ENCODE data around the gene TUBA1C.

TUBA1C gene

DNA sequence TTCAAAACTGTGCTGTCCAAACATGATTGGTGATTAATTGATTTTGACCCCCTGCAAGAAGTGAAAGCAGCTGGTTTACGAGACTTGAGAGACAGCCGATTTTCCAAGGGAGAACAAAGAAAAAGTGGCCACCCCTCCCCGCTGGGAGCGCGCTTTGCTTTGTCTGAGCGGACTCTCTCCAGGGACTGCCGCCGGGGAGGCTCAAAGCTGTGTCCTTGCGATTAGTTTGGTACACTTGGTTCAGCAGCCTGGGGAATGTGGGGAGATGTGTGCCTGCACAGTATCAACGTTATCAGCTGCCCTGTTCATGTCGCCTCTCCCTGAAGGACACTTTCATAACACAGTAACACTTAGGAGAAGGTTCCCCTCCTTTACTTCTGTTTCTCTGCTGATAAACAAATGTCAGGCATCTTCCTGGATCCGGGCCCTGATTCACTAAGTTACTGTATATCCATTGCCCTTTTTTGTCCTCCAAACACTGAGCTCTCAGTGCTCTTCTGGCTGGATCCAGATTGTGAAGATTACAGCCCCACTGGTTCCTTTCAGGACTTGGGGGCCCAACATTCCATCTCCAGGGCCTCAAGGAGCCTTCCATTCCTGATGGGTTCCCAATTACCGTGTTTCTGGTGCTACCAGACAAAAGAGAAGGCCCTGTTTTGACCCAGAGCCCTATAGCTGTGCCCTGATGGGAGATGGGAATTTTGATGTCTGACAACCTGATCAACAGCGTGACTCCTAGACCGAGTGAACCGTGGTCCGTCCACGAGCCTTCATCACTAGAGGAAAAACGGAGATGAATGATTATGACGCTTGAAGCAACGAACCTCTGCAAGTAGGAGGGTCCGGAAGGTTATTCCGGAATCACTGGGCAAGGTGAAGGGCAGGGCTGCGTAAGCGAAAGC lies 31.7 kb upstream of the TUBA1C start:
- no peak for DNase-seq (ENCODE audit: low read depth)
- TF ChIP-seq, protein P1, sequence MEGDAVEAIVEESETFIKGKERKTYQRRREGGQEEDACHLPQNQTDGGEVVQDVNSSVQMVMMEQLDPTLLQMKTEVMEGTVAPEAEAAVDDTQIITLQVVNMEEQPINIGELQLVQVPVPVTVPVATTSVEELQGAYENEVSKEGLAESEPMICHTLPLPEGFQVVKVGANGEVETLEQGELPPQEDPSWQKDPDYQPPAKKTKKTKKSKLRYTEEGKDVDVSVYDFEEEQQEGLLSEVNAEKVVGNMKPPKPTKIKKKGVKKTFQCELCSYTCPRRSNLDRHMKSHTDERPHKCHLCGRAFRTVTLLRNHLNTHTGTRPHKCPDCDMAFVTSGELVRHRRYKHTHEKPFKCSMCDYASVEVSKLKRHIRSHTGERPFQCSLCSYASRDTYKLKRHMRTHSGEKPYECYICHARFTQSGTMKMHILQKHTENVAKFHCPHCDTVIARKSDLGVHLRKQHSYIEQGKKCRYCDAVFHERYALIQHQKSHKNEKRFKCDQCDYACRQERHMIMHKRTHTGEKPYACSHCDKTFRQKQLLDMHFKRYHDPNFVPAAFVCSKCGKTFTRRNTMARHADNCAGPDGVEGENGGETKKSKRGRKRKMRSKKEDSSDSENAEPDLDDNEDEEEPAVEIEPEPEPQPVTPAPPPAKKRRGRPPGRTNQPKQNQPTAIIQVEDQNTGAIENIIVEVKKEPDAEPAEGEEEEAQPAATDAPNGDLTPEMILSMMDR (IDR thresholded peaks at IDR 0.05; ENCODE audit: control insufficient read depth, insufficient read depth, low read depth, low read length, missing control alignments), result peak; percentile 19
- no peak overlapping the region for H3K4me3 ChIP-seq (ENCODE audit: control insufficient read depth, low read depth, low read length)

DNA sequence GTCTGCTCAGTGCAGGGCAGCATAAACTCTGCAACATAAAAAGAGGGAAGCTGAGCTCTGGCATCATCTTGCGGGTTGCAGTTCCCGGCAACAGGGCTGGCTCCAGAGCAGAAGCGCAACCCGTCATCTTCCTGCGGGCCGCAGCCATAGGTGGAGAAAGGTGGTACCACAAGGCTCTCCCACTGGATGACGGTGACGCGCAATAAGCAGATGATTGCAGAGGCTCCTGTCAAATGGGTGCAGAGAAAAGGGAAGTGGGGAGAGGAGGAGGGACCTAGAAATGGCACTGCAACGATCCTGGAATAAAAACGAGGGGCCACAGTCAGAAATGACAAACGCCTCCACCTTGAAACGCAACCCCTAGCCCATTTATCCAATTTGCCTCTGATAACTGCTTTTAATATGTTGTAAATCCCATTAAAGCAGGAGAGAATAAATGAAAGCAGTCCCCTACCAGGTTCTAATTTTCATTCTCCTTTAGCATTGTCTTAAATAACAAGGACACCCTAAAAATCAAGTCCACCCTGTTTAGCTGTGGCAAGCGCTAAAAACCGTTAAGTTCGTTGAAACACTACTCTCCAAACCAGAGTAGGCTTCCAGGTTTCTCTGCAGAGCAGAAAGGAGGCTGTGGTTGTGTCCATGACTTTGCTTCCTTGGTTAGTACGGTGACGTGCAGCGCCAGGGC lies 30.9 kb upstream of the TUBA1C start:
- TF ChIP-seq, protein P1 (IDR thresholded peaks at IDR 0.05; ENCODE audit: control insufficient read depth, insufficient read depth, low read depth, low read length, missing control alignments), result no peak
- no peak overlapping the region for H3K4me3 ChIP-seq (ENCODE audit: control insufficient read depth, low read depth, low read length)
- no peak for DNase-seq (ENCODE audit: low read depth)

DNA sequence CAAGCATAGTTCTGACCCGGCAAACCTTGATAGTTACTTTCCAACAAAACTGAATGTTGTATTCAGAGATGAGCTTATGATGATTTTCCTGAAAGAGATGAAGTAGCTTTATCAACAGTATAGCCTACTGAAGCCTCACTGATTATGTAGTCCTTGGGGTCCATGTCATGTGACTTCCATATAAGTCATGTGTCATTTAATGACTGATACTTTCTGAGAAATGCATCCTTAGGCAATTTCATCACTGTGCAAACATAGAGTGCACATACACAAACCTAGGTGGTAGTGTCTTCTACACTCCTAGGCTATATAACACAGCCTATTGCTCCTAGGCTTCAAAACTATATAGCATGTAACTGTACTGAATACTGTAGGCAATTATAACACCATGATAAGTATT lies 28.5 kb upstream of the TUBA1C start:
- H3K4me3 ChIP-seq (ENCODE audit: control insufficient read depth, low read depth, low read length), result no peak overlapping the region
- DNase-seq (ENCODE audit: low read depth), result no peak
- TF ChIP-seq, protein P1 (IDR thresholded peaks at IDR 0.05; ENCODE audit: control insufficient read depth, insufficient read depth, low read depth, low read length, missing control alignments), result no peak

DNA sequence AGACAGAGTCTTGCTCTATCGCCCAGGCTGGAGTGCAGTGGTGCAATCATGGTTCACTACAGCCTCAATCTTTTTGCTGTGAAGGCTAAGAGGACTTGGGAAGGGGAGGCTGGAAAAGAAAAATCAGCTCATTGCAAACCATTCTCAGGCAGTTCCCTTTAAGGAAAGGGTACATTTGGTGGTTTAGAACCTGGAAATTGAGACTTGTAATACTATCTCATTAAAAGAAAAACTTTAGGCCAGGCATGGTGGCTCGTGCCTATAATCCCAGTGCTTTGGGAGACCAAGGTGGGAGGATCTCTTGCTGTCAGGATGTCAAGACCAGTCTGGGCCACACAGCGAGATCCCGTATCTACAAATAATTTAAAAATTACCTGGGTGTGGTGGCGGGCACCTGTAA lies 21.3 kb upstream of the TUBA1C start:
- TF ChIP-seq, protein P1 (IDR thresholded peaks at IDR 0.05; ENCODE audit: control insufficient read depth, insufficient read depth, low read depth, low read length, missing control alignments), result no peak
- no peak overlapping the region for H3K4me3 ChIP-seq (ENCODE audit: control insufficient read depth, low read depth, low read length)
- DNase-seq (ENCODE audit: low read depth), result no peak

DNA sequence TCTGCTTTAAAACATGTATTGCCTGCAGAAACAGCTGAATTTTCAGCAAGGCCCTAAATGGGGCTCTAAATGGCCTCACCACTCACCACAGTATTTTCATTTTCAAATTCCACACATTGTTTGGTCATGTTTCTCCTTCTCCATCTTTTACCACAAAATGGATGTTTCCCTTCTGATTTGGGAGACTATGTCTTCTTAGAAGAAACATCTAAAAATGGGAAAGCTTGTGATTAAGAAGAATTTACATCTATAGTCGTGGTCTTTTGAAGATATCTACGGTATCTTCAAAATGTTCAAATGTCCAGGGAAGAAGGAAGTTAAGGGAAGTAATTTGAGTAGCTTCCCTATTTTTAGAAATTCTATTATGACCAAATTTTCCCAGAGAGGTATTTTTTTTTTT lies 20.7 kb upstream of the TUBA1C start:
- no peak for DNase-seq (ENCODE audit: low read depth)
- no peak overlapping the region for H3K4me3 ChIP-seq (ENCODE audit: control insufficient read depth, low read depth, low read length)
- TF ChIP-seq, protein P1 (IDR thresholded peaks at IDR 0.05; ENCODE audit: control insufficient read depth, insufficient read depth, low read depth, low read length, missing control alignments), result no peak

DNA sequence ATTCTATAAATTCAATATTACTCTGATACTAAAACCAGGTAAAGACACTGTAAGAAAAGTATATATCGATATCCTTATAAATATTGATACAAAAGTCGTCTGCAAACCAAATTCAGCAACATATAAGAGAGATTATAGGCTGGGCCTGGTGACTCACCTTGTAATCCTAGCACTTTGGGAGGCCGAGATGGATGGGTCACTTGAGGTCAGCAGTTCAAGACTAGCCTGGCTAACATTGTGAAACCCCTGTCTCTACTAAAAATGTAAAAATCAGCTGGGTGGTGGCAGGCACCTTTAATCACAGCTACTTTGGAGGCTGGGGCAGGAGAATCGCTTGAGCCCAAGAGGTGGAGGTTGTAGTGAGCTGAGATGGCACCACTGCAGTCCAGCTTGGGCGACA lies 13.5 kb upstream of the TUBA1C start:
- no peak overlapping the region for H3K4me3 ChIP-seq (ENCODE audit: control insufficient read depth, low read depth, low read length)
- DNase-seq (ENCODE audit: low read depth), result no peak
- TF ChIP-seq, protein P1 (IDR thresholded peaks at IDR 0.05; ENCODE audit: control insufficient read depth, insufficient read depth, low read depth, low read length, missing control alignments), result no peak

Measured in AG09309 (cell line).